Stimulated activated CD8-positive, alpha-beta memory T cell treated with anti-CD3 and anti-CD28 coated beads, Interleukin-2, amount 100 ng/mL, for 1 hour (primary cell): Measurements from ENCODE around the gene GPC1.
"Not testable (repeated sequence)": the region's sequence is repeated elsewhere in the genome, so short reads cannot be mapped to it uniquely, and the experiment has no call there.

Experiments used
- DNase-seq, 2 donors: peaks; one replicate each; pipeline ENCODE4 v3.0.0-alpha.2; 2020; ENCODE audit warnings: low read depth in 2 of 2

Gene GPC1

GRCh38 chr2:240467149-240467642 is 31.7 kb downstream of the GPC1 start:
- DNase-seq: no peak

GRCh38 chr2:240467659-240468302 is 32.3 kb downstream of the GPC1 start:
- DNase-seq: no peak

GRCh38 chr2:240468303-240469238 is 33.1 kb downstream of the GPC1 start:
- no peak for DNase-seq

GRCh38 chr2:240469239-240469636 is 33.8 kb downstream of the GPC1 start:
- no peak for DNase-seq

GRCh38 chr2:240469740-240470139 is 34.3 kb downstream of the GPC1 start:
- DNase-seq: no peak

- no peak for DNase-seq
These were observed 36.8 kb downstream of the GPC1 start for GRCh38 chr2:240472078-240472790.

GRCh38 chr2:240473211-240473610 is 37.7 kb downstream of the GPC1 start:
- DNase-seq: no peak

- DNase-seq: no peak
These were observed 42.5 kb downstream of the GPC1 start for GRCh38 chr2:240477916-240478315.

- DNase-seq: no peak
These were observed 43.1 kb downstream of the GPC1 start for GRCh38 chr2:240478346-240479110.

GRCh38 chr2:240479111-240479501 is 43.6 kb downstream of the GPC1 start:
- no peak for DNase-seq

- no peak for DNase-seq
These were observed 45.6 kb downstream of the GPC1 start for GRCh38 chr2:240480834-240481623.

- no peak for DNase-seq
These were observed 46.3 kb downstream of the GPC1 start for GRCh38 chr2:240481720-240482119.

GRCh38 chr2:240482141-240482540 is 46.7 kb downstream of the GPC1 start:
- no peak for DNase-seq

- no peak for DNase-seq
These were observed 56.0 kb downstream of the GPC1 start for GRCh38 chr2:240491483-240491882.

GRCh38 chr2:240494194-240494793 is 58.8 kb downstream of the GPC1 start:
- no peak for DNase-seq

- not testable (repeated sequence) for DNase-seq
These were observed 59.5 kb downstream of the GPC1 start for GRCh38 chr2:240494942-240495341.

- DNase-seq: not testable (repeated sequence)
These were observed 61.6 kb downstream of the GPC1 start for GRCh38 chr2:240497082-240497481.

- DNase-seq: no peak
These were observed 62.9 kb downstream of the GPC1 start for GRCh38 chr2:240498171-240498957.

GRCh38 chr2:240498958-240499260 is 63.4 kb downstream of the GPC1 start:
- DNase-seq: no peak
